Activated gamma-delta T cell treated with Interleukin-2 at 50 U/mL for 16 hours (primary cell): ENCODE data around the gene UBE2M.

Source experiments
- DNase-seq: peaks from one replicate; pipeline ENCODE4 v3.0.0-alpha.2; 2020

The UBE2M gene

GRCh38 chr19:58570770-58571574, 12.6 kb upstream of the UBE2M start:
- no peak for DNase-seq

- no peak for DNase-seq
Observed at GRCh38 chr19:58569943-58570670, 11.7 kb upstream of the UBE2M start.

- DNase-seq, result no peak
Observed at GRCh38 chr19:58569191-58569942, 11.0 kb upstream of the UBE2M start.

- DNase-seq, result no peak
Observed at GRCh38 chr19:58568453-58569130, 10.2 kb upstream of the UBE2M start.

- DNase-seq, result no peak
Observed at GRCh38 chr19:58566989-58567388, 8.6 kb upstream of the UBE2M start.

GRCh38 chr19:58563823-58564222, 5.4 kb upstream of the UBE2M start:
- DNase-seq, result no peak

GRCh38 chr19:58563034-58563573, 4.7 kb upstream of the UBE2M start:
- DNase-seq, result no peak

GRCh38 chr19:58562122-58563033, 4.0 kb upstream of the UBE2M start:
- no peak for DNase-seq

- no peak for DNase-seq
Observed at GRCh38 chr19:58561373-58562121, 3.1 kb upstream of the UBE2M start.

GRCh38 chr19:58560921-58561320, 2.5 kb upstream of the UBE2M start:
- no peak for DNase-seq

GRCh38 chr19:58560007-58560887, 1.8 kb upstream of the UBE2M start:
- DNase-seq, result no peak

GRCh38 chr19:58559275-58560006, 1.0 kb upstream of the UBE2M start:
- peak; percentile 55 for DNase-seq

GRCh38 chr19:58558623-58559274, 338 bp upstream of the UBE2M start:
- peak; percentile 100 for DNase-seq

GRCh38 chr19:58557221-58558065, 968 bp downstream of the UBE2M start:
- DNase-seq, result no peak

GRCh38 chr19:58556622-58557220, 1.7 kb downstream of the UBE2M start:
- no peak for DNase-seq

- DNase-seq, result no peak
Observed at GRCh38 chr19:58555920-58556621, 2.3 kb downstream of the UBE2M start.
